ENCODE results near the gene USP32. TPM values are rescaled to one million over a fixed set of nuclear protein-coding genes. Genes with fewer than 3 reads are reported as not detected.

Gene USP32
- total and polyA plus RNA-seq, 4 donors, result 11.6 to 103 (median 42.9) TPM

GRCh38 chr17:60134396-60135150 lies 257.4 kb downstream of the USP32 start (continued):
- TF ChIP-seq NR2F2 (IDR thresholded peaks at IDR 0.05), result no peak

GRCh38 chr17:60130466-60130865 lies 261.5 kb downstream of the USP32 start:
- H3K27me3 ChIP-seq (ENCODE audit: control insufficient read depth in 4 of 4, insufficient read depth in 4 of 4, low read length in 3 of 4), result no peaks in the 10 kb centered on the region
- no peaks in the 10 kb centered on the region for H3K36me3 ChIP-seq (ENCODE audit: control insufficient read depth in 4 of 4, insufficient read depth in 3 of 4, low read depth in 1 of 4, low read length in 3 of 4)
- WGBS, result 83% methylated on average over 3 of the region's 3 CpGs
- no peak overlapping the region for H3K4me3 ChIP-seq (ENCODE audit: low read depth in 1 of 3, low read length in 3 of 3)
- H3K9me3 ChIP-seq (ENCODE audit: control insufficient read depth in 4 of 4, low read length in 3 of 4), result no peaks in the 10 kb centered on the region
- TF ChIP-seq HNF4A (conservative IDR thresholded peaks at IDR 0.05), result no peak
- TF ChIP-seq YY1 (IDR thresholded peaks at IDR 0.05), result no peak
- TF ChIP-seq TAF1 (conservative IDR thresholded peaks at IDR 0.05), result no peak
- no peak for TF ChIP-seq RAD21 (IDR thresholded peaks at IDR 0.05)
- TF ChIP-seq CTCF (IDR thresholded peaks at IDR 0.05; ENCODE audit: low read depth, low read length, missing input control), result no peak
- no peak for TF ChIP-seq EGR1 (IDR thresholded peaks at IDR 0.05; ENCODE audit: low read depth in 2 of 2)
- no peak for TF ChIP-seq NR2F2 (IDR thresholded peaks at IDR 0.05)
- TF ChIP-seq, protein P1, sequence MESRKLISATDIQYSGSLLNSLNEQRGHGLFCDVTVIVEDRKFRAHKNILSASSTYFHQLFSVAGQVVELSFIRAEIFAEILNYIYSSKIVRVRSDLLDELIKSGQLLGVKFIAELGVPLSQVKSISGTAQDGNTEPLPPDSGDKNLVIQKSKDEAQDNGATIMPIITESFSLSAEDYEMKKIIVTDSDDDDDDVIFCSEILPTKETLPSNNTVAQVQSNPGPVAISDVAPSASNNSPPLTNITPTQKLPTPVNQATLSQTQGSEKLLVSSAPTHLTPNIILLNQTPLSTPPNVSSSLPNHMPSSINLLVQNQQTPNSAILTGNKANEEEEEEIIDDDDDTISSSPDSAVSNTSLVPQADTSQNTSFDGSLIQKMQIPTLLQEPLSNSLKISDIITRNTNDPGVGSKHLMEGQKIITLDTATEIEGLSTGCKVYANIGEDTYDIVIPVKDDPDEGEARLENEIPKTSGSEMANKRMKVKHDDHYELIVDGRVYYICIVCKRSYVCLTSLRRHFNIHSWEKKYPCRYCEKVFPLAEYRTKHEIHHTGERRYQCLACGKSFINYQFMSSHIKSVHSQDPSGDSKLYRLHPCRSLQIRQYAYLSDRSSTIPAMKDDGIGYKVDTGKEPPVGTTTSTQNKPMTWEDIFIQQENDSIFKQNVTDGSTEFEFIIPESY (IDR thresholded peaks at IDR 0.05), result no peak
- TF ChIP-seq RXRA (IDR thresholded peaks at IDR 0.05), result no peak
- TF ChIP-seq, protein P2, sequence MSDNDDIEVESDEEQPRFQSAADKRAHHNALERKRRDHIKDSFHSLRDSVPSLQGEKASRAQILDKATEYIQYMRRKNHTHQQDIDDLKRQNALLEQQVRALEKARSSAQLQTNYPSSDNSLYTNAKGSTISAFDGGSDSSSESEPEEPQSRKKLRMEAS (IDR thresholded peaks at IDR 0.05), result no peak
- no peak for TF ChIP-seq JUND (IDR thresholded peaks at IDR 0.05)
- no peak for TF ChIP-seq FOXA1 (IDR thresholded peaks at IDR 0.05)
- no peak for TF ChIP-seq FOXA2 (IDR thresholded peaks at IDR 0.05)
- no peak for TF ChIP-seq REST (IDR thresholded peaks at IDR 0.05)
- TF ChIP-seq HNF4G (IDR thresholded peaks at IDR 0.05), result no peak
- TF ChIP-seq SP1 (IDR thresholded peaks at IDR 0.05), result no peak
- no peak for TF ChIP-seq ATF3 (IDR thresholded peaks at IDR 0.05)
- H3K9ac ChIP-seq (ENCODE audit: low read depth in 1 of 2, low read length in 2 of 2), result no peak overlapping the region
- no peak overlapping the region for H3K27ac ChIP-seq (ENCODE audit: low read depth in 1 of 2, low read length in 2 of 2)
- peaks cover 0 to 13% (median 7%) of the 10 kb centered on the region in 4 donors for H3K4me1 ChIP-seq (ENCODE audit: control insufficient read depth in 4 of 4, insufficient read depth in 4 of 4, low read length in 3 of 4)
- DNase-seq (ENCODE audit: low spot score), result no peak
